H9 (cell line): Measurements from ENCODE around the gene SPINT2. TPM values are rescaled to one million over a fixed set of nuclear protein-coding genes. Genes with fewer than 3 reads are reported as not detected.

Source experiments
- DNase-seq: peaks from one replicate; pipeline ENCODE4 v3.0.0-alpha.2; 2017
- H2AFZ ChIP-seq: one replicate; pipeline ENCODE4 v1.6.1; 2013; ENCODE audit warnings: mild to moderate bottlenecking, low read length, control low read depth, moderate library complexity
- H2AK5ac ChIP-seq: 2 replicates; pipeline ENCODE4 v1.6.1; 2013; ENCODE audit warnings: low read length, control low read depth, mixed read lengths; ENCODE audit not compliant: insufficient read length
- H2BK120ac ChIP-seq: one replicate; pipeline ENCODE4 v1.6.1; 2013; ENCODE audit warnings: low read depth, mild to moderate bottlenecking, low read length, control low read depth, inconsistent platforms; ENCODE audit not compliant: poor library complexity, severe bottlenecking
- H2BK12ac ChIP-seq: 2 replicates; pipeline ENCODE4 v1.6.1; 2013; ENCODE audit warnings: low read length, control low read depth, mixed read lengths, low read depth; ENCODE audit not compliant: insufficient read length
- H2BK15ac ChIP-seq: 2 replicates; pipeline ENCODE4 v1.6.1; 2013; ENCODE audit warnings: low read depth, low read length, control low read depth
- H2BK20ac ChIP-seq: one replicate; pipeline ENCODE4 v1.6.1; 2013; ENCODE audit warnings: low read depth, mild to moderate bottlenecking, low read length, control low read depth, inconsistent platforms; ENCODE audit not compliant: poor library complexity, severe bottlenecking
- H2BK5ac ChIP-seq: 2 replicates; pipeline ENCODE4 v1.6.1; 2013; ENCODE audit warnings: low read length, control low read depth, mixed read lengths; ENCODE audit not compliant: insufficient read length
- H3K14ac ChIP-seq: 2 replicates; pipeline ENCODE4 v1.6.1; 2013; ENCODE audit warnings: low read length, control low read depth; ENCODE audit not compliant: insufficient read depth
- H3K18ac ChIP-seq: 2 replicates; pipeline ENCODE4 v1.6.1; 2013; ENCODE audit warnings: low read depth, mild to moderate bottlenecking, mixed read lengths, low read length, control low read depth; ENCODE audit not compliant: insufficient read length
- H3K23ac ChIP-seq: 2 replicates; pipeline ENCODE4 v1.6.1; 2013; ENCODE audit warnings: low read length, control low read depth, mixed read lengths, low read depth; ENCODE audit not compliant: insufficient read length
- H3K23me2 ChIP-seq: 2 replicates; pipeline ENCODE4 v1.6.1; 2013; ENCODE audit warnings: low read depth, mild to moderate bottlenecking, mixed read lengths, low read length, control low read depth; ENCODE audit not compliant: insufficient read length, poor library complexity, severe bottlenecking
- H3K27ac ChIP-seq: 2 replicates; pipeline ENCODE4 v1.5.1; 2013; ENCODE audit warnings: low read length, control low read depth, mixed read lengths, low read depth; ENCODE audit not compliant: insufficient read length
- H3K27me3 ChIP-seq: 2 replicates; pipeline ENCODE4 v1.6.1; 2013; ENCODE audit warnings: low read length, control low read depth, inconsistent platforms; ENCODE audit not compliant: insufficient read depth
- H3K4ac ChIP-seq: 2 replicates; pipeline ENCODE4 v1.6.1; 2013; ENCODE audit warnings: low read depth, mild to moderate bottlenecking, control low read depth, inconsistent platforms, low read length, moderate library complexity
- H3K4me1 ChIP-seq: 2 replicates; pipeline ENCODE4 v1.6.1; 2013; ENCODE audit warnings: low read length, control low read depth, inconsistent platforms; ENCODE audit not compliant: insufficient read depth
- H3K4me2 ChIP-seq: 2 replicates; pipeline ENCODE4 v1.6.1; 2013; ENCODE audit warnings: low read length, control low read depth, mixed read lengths; ENCODE audit not compliant: insufficient read length, insufficient read depth
- H3K56ac ChIP-seq: 2 replicates; pipeline ENCODE4 v1.6.1; 2013; ENCODE audit warnings: low read depth, mild to moderate bottlenecking, mixed read lengths, low read length, control low read depth; ENCODE audit not compliant: insufficient read length
- H3K79me1 ChIP-seq: 2 replicates; pipeline ENCODE4 v1.6.1; 2013; ENCODE audit warnings: low read depth, mild to moderate bottlenecking, moderate library complexity, low read length, control low read depth, inconsistent platforms; ENCODE audit not compliant: insufficient read depth, poor library complexity, severe bottlenecking
- H3K79me2 ChIP-seq: 2 replicates; pipeline ENCODE4 v1.6.1; 2013; ENCODE audit warnings: low read length, control low read depth, inconsistent platforms; ENCODE audit not compliant: insufficient read depth
- H3K9ac ChIP-seq: 2 replicates; pipeline ENCODE4 v1.6.1; 2013; ENCODE audit warnings: low read length, control low read depth, mixed read lengths; ENCODE audit not compliant: insufficient read length; ENCODE audit errors: extremely low read depth
- H3K9me3 ChIP-seq: one replicate; pipeline ENCODE4 v1.6.1; 2013; ENCODE audit warnings: low read depth, low read length, inconsistent platforms; ENCODE audit not compliant: control insufficient read depth
- H3T11ph ChIP-seq: one replicate; pipeline ENCODE4 v1.6.1; 2013; ENCODE audit warnings: mild to moderate bottlenecking, low read length, control low read depth, inconsistent platforms
- H4K20me1 ChIP-seq: one replicate; pipeline ENCODE4 v1.6.1; 2013; ENCODE audit not compliant: control insufficient read depth, insufficient read length, insufficient read depth
- H4K5ac ChIP-seq: 2 replicates; pipeline ENCODE4 v1.6.1; 2013; ENCODE audit warnings: low read depth, mild to moderate bottlenecking, mixed read lengths, low read length, control low read depth; ENCODE audit not compliant: insufficient read length
- H4K8ac ChIP-seq: replicated peaks from 2 replicates; pipeline ENCODE4 v1.6.1; 2013; ENCODE audit warnings: low read length, control low read depth, mixed read lengths, low read depth; ENCODE audit not compliant: insufficient read length
- H4K91ac ChIP-seq: 2 replicates; pipeline ENCODE4 v1.6.1; 2013; ENCODE audit warnings: low read depth, mild to moderate bottlenecking, moderate library complexity, mixed read lengths, low read length, control low read depth; ENCODE audit not compliant: insufficient read length
- H3K27ac Mint-ChIP-seq, 3 experiments: 2 replicates in 2 of 3; 3 replicates in 1 of 3; pipeline ENCODE4 v1.8.0; 2020 to 2021; ENCODE audit warnings: mixed read lengths in 3 of 3, mild to moderate bottlenecking in 1 of 3, moderate library complexity in 1 of 3
- H3K27me3 Mint-ChIP-seq: 2 replicates; pipeline ENCODE4 v1.8.0; 2021; ENCODE audit warnings: low read depth, mild to moderate bottlenecking, moderate library complexity, mixed read lengths
- H3K36me3 Mint-ChIP-seq, 3 experiments: 2 replicates in 2 of 3; 3 replicates in 1 of 3; pipeline ENCODE4 v1.8.0; 2020 to 2021; ENCODE audit warnings: low read depth in 3 of 3, mixed read lengths in 3 of 3; ENCODE audit not compliant: insufficient read depth in 1 of 3
- H3K4me1 Mint-ChIP-seq, 2 experiments: 2 replicates each; pipeline ENCODE4 v1.8.0; 2020; ENCODE audit warnings: mixed read lengths in 2 of 2
- H3K4me3 Mint-ChIP-seq, 2 experiments: 2 replicates in 1 of 2; 3 replicates in 1 of 2; pipeline ENCODE4 v1.8.0; 2020 to 2021; ENCODE audit warnings: mild to moderate bottlenecking in 2 of 2, mixed read lengths in 2 of 2, moderate library complexity in 1 of 2
- H3K9me3 Mint-ChIP-seq, 2 experiments: 2 replicates in 1 of 2; 3 replicates in 1 of 2; pipeline ENCODE4 v1.8.0; 2020; ENCODE audit warnings: mild to moderate bottlenecking in 2 of 2, mixed read lengths in 2 of 2, moderate library complexity in 1 of 2
- CTCF ChIP-seq: fragments of 200-600 bp; sonication (generic); conservative IDR thresholded peaks from 3 replicates; pipeline ENCODE4 v1.8.0; 2021; ENCODE audit warnings: antibody characterized with exemption, mild to moderate bottlenecking
- WGBS: extraction: QIAGEN DNeasy Blood & Tissue Kit; methylation state at CpG from one replicate; pipeline ENCODE4 v1.1.7; 2013; ENCODE audit warnings: missing lambda C conversion rate, low lambda C conversion rate, mixed read lengths; ENCODE audit not compliant: insufficient read length; ENCODE audit errors: extremely low coverage; 5-methylcytosine and 5-hydroxymethylcytosine counted together
- long read RNA-seq: library from polyadenylated mRNA; unstranded; transcript quantifications from one replicate; pipeline ENCODE4 v2.0.0, GENCODE V29; 2020
- total RNA-seq: library from RNA; stranded (reverse); gene quantifications from 2 replicates; pipeline ENCODE4 v1.2.1, GENCODE V29; 2021

Gene SPINT2
- 283 and 287 TPM in 2 replicates for total RNA-seq
- long read RNA-seq, transcript SPINT2-202 (6 exons, 1,367 nt) = minor isoform, 67 of 2,855 reads
- long read RNA-seq, transcript SPINT2-201 (7 exons, 1,802 nt) = major isoform, 2,653 of 2,855 reads
- long read RNA-seq, transcript SPINT2-204 (7 exons, 1,246 nt) = minor isoform, 27 of 2,855 reads
- long read RNA-seq, partial matches to known transcripts = 41 of 2,855 reads
- long read RNA-seq, other reads (novel, unspliced or antisense) = 66 of 2,855 reads

- Histone ChIP-seq H2BK5ac (peak within 1 kb of the TSS; percentile 2), H2AK5ac (no peak within 1 kb of the TSS), H2BK120ac (no peak within 1 kb of the TSS), H3K18ac (peak within 1 kb of the TSS; percentile 85), H2AFZ (no peak within 1 kb of the TSS), H3K23ac (no peak within 1 kb of the TSS), H4K8ac (no peak within 1 kb of the TSS), H3K23me2 (peaks cover 11% of the 10 kb centered on the region), H4K91ac (no peak within 1 kb of the TSS), H3T11ph (no peak within 1 kb of the TSS), H3K14ac (peak within 1 kb of the TSS; percentile 89), H3K27ac (peak within 1 kb of the TSS; percentile 21), H3K9ac (peak within 1 kb of the TSS; percentile 91), H2BK12ac (no peak within 1 kb of the TSS), H3K27me3 (no peaks in the 10 kb centered on the region), H2BK15ac (0 out of 2 replicates have a peak within 1 kb of the TSS, but pooled peaks have one; percentile 41), H3K4me2 (peak within 1 kb of the TSS; percentile 95), H2BK20ac (no peak within 1 kb of the TSS), H3K79me1 (peaks cover 6% of the 10 kb centered on the region), H3K9me3 (no peaks in the 10 kb centered on the region), H3K4ac (no peak within 1 kb of the TSS), H3K4me1 (peaks cover 12% of the 10 kb centered on the region; the same call in 1 of the 2 replicates), H3K79me2 (peaks cover 29% of the 10 kb centered on the region; the same call in 1 of the 2 replicates), H3K56ac (no peak within 1 kb of the TSS), H4K20me1 (no peaks in the 10 kb centered on the region), H4K5ac (no peak within 1 kb of the TSS)
- Mint-ChIP-seq H3K9me3 (no peaks in the 10 kb centered on the region; a peak in 2 of 5 replicates), H3K27ac (peak within 1 kb of the TSS; percentile 98 to 99 (median 99)), H3K4me3 (peak within 1 kb of the TSS; percentile 96 to 100), H3K36me3 (peaks cover 0 to 11% (median 5%) of the 10 kb centered on the region in 3 experiments; a peak in 2 of 7 replicates), H3K27me3 (no peaks in the 10 kb centered on the region), H3K4me1 (peaks cover 48 to 52% of the 10 kb centered on the region in 2 experiments)
- peak; percentile 93 for DNase-seq
- WGBS = no CpG with 5 or more reads among the region's 78 CpGs
- no peak for TF ChIP-seq CTCF
These were observed at the start of gene SPINT2 for GRCh38 chr19:38264486-38265212. TSS of gene SPINT2 (plus strand) at chr19:38264573. CDS start at chr19:38264893, 320 bp downstream.
